ENCODE results near the gene SRGAP1.

SRGAP1 gene

DNA sequence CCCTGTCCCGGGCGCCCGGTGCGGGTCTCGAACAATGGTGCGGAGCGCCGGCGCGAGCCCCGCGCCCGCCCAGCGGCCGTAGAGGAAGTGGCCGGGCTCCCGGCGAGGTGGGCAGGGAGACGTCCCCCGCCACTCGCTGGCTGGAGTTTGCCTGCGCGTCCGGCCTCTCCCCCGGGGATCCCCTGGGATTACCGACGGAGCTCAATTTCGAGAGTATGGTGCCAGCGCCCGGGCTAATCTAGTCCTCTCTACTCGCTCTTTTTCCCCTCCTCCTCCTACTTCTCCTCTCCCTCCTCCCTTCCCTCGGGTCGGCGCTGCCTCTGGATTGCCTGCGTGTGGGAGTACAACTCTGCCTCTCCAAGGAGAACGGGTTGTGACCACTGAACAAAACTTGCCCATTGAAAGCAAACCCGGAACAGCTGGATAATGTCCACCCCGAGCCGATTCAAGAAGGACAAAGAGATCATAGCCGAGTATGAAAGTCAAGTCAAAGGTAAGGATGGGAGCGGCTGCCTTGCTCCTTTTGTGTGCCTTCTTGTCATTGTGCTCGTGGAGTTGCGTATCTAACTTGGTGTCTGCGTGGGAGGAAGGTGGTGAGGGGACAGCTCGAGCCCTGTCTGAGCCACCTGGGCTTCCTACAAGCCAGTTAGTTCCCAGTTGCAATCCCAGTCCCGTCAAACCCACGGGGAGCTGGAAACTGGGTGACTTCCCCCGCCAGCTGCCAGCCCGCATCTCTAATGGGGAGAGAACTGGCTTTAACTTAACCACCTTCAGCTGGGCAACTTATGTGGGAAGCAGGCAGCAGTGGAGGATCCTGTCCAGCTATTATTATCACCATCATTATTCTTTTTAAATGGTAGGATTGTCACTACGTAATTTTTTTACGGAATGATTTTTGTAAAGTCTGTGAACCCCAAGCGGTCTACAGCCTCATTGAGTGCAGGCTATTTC, at the start of gene SRGAP1:
Gene SRGAP1 (plus strand): TSS at position 310 of the 951 bp plus-strand sequence. CDS start 117 bp downstream, at position 427.
- Mint-ChIP-seq H3K27me3 (peaks cover 38% of the 10 kb centered on the region), H3K4me1 (ENCODE audit: low read depth) (peaks cover 9% of the 10 kb centered on the region), H3K27ac (peak within 1 kb of the TSS; percentile 13), H3K4me3 (peak within 1 kb of the TSS; percentile 84), H3K36me3 (ENCODE audit: low read depth) (no peaks in the 10 kb centered on the region), H3K9me3 (no peaks in the 10 kb centered on the region)

GRCh38 chr12:63795032-63795687, 49.3 kb upstream of the SRGAP1 start:
- no peaks in the 10 kb centered on the region for H3K27me3 Mint-ChIP-seq
- H3K9me3 Mint-ChIP-seq = no peaks in the 10 kb centered on the region
- peaks cover 5% of the 10 kb centered on the region for H3K4me1 Mint-ChIP-seq (ENCODE audit: low read depth)
- no peak overlapping the region for H3K4me3 Mint-ChIP-seq
- no peak overlapping the region for H3K27ac Mint-ChIP-seq
- peaks cover 35% of the 10 kb centered on the region for H3K36me3 Mint-ChIP-seq (ENCODE audit: low read depth)

DNA sequence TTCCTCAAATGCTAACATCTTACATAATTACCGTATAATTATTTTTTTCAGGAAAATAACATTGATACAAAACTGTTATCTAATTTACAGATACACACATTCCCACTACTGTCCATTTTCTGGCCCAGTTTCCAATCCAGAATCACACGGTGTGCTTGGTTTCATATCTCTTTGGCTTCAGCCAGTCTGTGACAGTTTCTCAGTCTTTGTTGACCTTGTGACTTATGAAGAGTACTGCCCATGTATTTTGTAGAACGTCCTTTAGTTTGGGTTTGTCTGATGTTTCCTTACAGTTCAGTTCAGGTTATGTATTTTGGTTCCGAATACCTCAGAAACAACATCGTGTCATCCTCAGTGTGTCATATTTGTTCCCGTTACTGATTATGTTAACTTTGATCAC, 48.6 kb upstream of the SRGAP1 start:
- peaks cover 5% of the 10 kb centered on the region for H3K4me1 Mint-ChIP-seq (ENCODE audit: low read depth)
- no peak overlapping the region for H3K4me3 Mint-ChIP-seq
- H3K36me3 Mint-ChIP-seq (ENCODE audit: low read depth) = peaks cover 27% of the 10 kb centered on the region
- no peaks in the 10 kb centered on the region for H3K9me3 Mint-ChIP-seq
- no peaks in the 10 kb centered on the region for H3K27me3 Mint-ChIP-seq
- no peak overlapping the region for H3K27ac Mint-ChIP-seq

GRCh38 chr12:63802012-63802608, 42.4 kb upstream of the SRGAP1 start:
- H3K4me1 Mint-ChIP-seq (ENCODE audit: low read depth) = no peaks in the 10 kb centered on the region
- H3K4me3 Mint-ChIP-seq = no peak overlapping the region

DNA sequence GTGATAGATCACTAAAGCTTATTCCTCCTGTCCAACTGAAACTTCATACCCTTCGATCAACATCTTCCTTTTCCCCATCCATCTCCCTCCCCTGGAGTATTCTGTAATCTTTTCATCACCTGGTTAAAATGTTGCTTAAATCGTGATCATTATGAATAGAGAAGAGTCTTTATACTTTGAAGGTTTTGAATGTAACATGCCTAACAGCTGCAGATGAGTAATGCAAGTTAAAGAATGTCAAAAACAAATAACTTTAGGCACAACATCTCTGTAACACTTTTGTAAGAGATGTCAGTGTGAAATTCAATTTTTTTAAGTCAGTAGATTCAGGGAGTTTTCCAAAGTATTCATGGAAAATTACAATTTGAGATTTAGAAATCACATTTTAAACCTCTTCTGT, 39.8 kb upstream of the SRGAP1 start:
- H3K36me3 Mint-ChIP-seq (ENCODE audit: low read depth) = peaks cover 28% of the 10 kb centered on the region

More at GRCh38 chr12:63802012-63802608, 42.4 kb upstream of the SRGAP1 start:
- Mint-ChIP-seq H3K27ac (no peak overlapping the region), H3K9me3 (no peaks in the 10 kb centered on the region), H3K36me3 (ENCODE audit: low read depth) (peaks cover 32% of the 10 kb centered on the region), H3K27me3 (no peaks in the 10 kb centered on the region)

DNA sequence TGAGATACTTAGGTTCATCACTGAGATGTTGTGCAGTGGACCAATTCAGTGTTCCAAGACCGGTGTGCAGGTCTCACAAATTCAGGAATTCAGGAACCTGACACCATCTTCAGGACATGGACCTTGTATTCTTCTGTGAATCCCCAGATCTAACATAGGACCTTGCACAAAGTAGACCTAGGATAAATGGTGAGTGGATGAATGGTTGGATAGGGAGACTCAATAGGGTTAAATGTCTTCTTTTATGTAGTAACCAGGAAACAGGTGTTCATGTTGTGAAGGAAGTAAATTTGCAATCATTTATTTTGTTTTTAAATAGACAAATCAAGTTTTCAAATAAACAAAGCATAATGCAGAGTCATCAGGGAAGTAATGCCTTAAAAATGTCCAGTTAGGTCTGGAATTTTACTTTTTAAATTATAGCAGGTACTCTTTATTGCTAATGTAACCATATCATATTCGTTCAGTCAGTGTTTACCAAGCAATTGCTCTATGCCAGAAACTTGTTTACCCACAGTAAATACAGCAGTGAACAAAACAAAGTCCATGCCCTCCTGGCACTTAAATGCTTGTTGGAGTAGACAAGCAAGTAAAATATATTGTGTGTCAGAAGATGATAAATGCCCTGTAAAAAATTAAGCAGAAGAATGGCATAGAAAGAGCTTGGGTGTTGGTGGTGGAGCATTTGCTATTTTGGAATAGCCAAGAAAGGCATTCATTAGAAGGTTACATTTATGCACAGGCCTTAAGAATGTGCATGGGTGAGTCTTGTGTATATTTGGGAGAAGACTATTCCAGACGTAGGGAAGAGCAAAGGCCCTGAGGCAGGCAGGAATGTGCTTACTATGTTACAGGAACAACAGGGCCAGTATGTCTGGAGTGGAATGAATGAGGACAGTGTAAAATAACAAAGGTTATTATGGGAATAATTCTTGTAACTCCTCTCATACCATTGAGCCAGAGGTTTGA, 38.5 kb upstream of the SRGAP1 start:
- Mint-ChIP-seq H3K27ac (no peak overlapping the region), H3K4me3 (no peak overlapping the region), H3K36me3 (ENCODE audit: low read depth) (peaks cover 28% of the 10 kb centered on the region), H3K9me3 (no peaks in the 10 kb centered on the region), H3K27me3 (no peaks in the 10 kb centered on the region), H3K4me1 (ENCODE audit: low read depth) (peaks cover 7% of the 10 kb centered on the region)

More for the DNA sequence above, 39.8 kb upstream of the SRGAP1 start:
- Mint-ChIP-seq H3K27ac (no peak overlapping the region), H3K4me1 (ENCODE audit: low read depth) (peaks cover 6% of the 10 kb centered on the region), H3K4me3 (no peak overlapping the region), H3K27me3 (no peaks in the 10 kb centered on the region), H3K9me3 (no peaks in the 10 kb centered on the region)

- no peak overlapping the region for H3K4me3 Mint-ChIP-seq
- no peak overlapping the region for H3K27ac Mint-ChIP-seq
- no peaks in the 10 kb centered on the region for H3K9me3 Mint-ChIP-seq
- H3K36me3 Mint-ChIP-seq (ENCODE audit: low read depth) = peaks cover 19% of the 10 kb centered on the region
- H3K27me3 Mint-ChIP-seq = no peaks in the 10 kb centered on the region
- peaks cover 14% of the 10 kb centered on the region for H3K4me1 Mint-ChIP-seq (ENCODE audit: low read depth)
Observed at GRCh38 chr12:63808631-63809030, 35.9 kb upstream of the SRGAP1 start.

- Mint-ChIP-seq H3K9me3 (no peaks in the 10 kb centered on the region), H3K27ac (no peak overlapping the region), H3K4me1 (ENCODE audit: low read depth) (peaks cover 23% of the 10 kb centered on the region), H3K27me3 (no peaks in the 10 kb centered on the region), H3K36me3 (ENCODE audit: low read depth) (peaks cover 18% of the 10 kb centered on the region), H3K4me3 (no peak overlapping the region)
Observed at GRCh38 chr12:63809566-63809965, 34.9 kb upstream of the SRGAP1 start.

GRCh38 chr12:63811334-63811733, 33.2 kb upstream of the SRGAP1 start:
- Mint-ChIP-seq H3K9me3 (no peaks in the 10 kb centered on the region), H3K27me3 (no peaks in the 10 kb centered on the region), H3K36me3 (ENCODE audit: low read depth) (peaks cover 8% of the 10 kb centered on the region), H3K27ac (no peak overlapping the region), H3K4me3 (no peak overlapping the region), H3K4me1 (ENCODE audit: low read depth) (peaks cover 41% of the 10 kb centered on the region)

DNA sequence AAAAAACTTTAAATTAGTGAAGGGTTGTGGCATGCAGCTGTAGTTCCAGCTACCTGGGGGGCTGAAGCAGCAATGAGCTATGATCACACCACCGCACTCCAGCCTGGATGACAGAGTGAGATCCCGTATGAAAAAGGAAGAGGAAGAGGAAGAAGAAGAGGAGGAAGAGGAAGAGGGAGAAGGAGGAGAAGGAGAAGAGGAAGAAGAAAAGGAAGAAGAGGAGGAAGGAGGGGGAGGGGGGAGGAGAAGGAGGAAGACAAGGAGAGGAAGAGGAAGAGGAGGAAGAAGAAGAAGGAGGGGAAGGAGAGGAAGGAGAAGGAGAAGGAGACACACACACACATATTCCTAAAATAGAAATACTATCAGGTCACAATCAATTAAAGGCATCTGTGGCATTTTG, 32.7 kb upstream of the SRGAP1 start:
- Mint-ChIP-seq H3K4me1 (ENCODE audit: low read depth) (peaks cover 41% of the 10 kb centered on the region), H3K27me3 (no peaks in the 10 kb centered on the region), H3K36me3 (ENCODE audit: low read depth) (peaks cover 8% of the 10 kb centered on the region), H3K27ac (no peak overlapping the region), H3K9me3 (no peaks in the 10 kb centered on the region), H3K4me3 (no peak overlapping the region)

GRCh38 chr12:63814146-63814772, 30.2 kb upstream of the SRGAP1 start:
- H3K4me3 Mint-ChIP-seq = peak overlapping the region; percentile 21
- peaks cover 4% of the 10 kb centered on the region for H3K27me3 Mint-ChIP-seq
- peaks cover 4% of the 10 kb centered on the region for H3K36me3 Mint-ChIP-seq (ENCODE audit: low read depth)
- H3K27ac Mint-ChIP-seq = no peak overlapping the region
- H3K4me1 Mint-ChIP-seq (ENCODE audit: low read depth) = peaks cover 40% of the 10 kb centered on the region
- H3K9me3 Mint-ChIP-seq = peaks cover 7% of the 10 kb centered on the region

GRCh38 chr12:63815482-63815852, 29.0 kb upstream of the SRGAP1 start:
- Mint-ChIP-seq H3K27me3 (peaks cover 13% of the 10 kb centered on the region), H3K4me1 (ENCODE audit: low read depth) (peaks cover 34% of the 10 kb centered on the region), H3K9me3 (peaks cover 7% of the 10 kb centered on the region), H3K27ac (peak overlapping the region; percentile 38), H3K36me3 (ENCODE audit: low read depth) (no peaks in the 10 kb centered on the region), H3K4me3 (no peak overlapping the region)

DNA sequence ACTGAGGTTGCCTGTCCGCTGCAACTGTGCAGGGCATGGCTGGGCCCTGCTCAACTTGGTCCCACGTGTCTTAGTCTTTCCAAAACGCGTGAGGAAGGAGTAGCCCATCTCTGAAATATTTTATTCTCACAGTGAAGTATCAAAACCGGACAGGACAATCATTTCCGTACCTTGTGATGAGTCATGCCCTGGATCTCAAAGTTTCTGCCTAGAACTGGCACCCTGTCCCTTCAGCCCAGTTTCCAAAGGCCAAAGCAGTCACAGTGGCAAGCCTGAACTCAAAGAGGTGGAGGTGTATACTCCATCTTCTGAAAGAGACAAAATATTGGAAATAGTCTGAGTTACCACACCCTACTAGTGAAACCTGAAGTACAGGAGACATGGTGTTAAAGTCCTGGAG, 28.5 kb upstream of the SRGAP1 start:
- Mint-ChIP-seq H3K9me3 (peaks cover 7% of the 10 kb centered on the region), H3K27ac (no peak overlapping the region), H3K27me3 (peaks cover 16% of the 10 kb centered on the region), H3K36me3 (ENCODE audit: low read depth) (no peaks in the 10 kb centered on the region), H3K4me1 (ENCODE audit: low read depth) (peaks cover 34% of the 10 kb centered on the region), H3K4me3 (no peak overlapping the region)

DNA sequence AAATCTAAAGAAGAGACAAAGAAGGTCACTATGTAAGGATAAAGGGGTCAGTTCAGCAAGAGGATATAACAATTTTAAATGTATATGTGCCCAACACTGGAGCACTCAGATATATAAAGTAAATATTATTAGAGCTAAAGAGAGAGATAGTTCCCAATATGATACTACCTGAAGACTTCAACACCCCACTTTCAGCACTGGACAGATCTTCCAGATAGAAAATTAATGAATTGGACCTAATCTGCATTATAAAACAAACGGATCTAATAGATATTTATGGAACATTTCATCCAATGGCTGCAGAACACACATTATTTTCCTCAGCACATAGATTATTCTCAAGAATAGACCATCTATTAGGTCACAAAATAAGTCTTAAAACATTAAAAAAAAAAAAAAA, 24.1 kb upstream of the SRGAP1 start:
- Mint-ChIP-seq H3K27me3 (peaks cover 37% of the 10 kb centered on the region), H3K4me3 (no peak overlapping the region), H3K4me1 (ENCODE audit: low read depth) (peaks cover 18% of the 10 kb centered on the region), H3K36me3 (ENCODE audit: low read depth) (no peaks in the 10 kb centered on the region), H3K9me3 (peaks cover 7% of the 10 kb centered on the region), H3K27ac (no peak overlapping the region)
